ENCODE data around the gene NDUFS7.

NDUFS7 gene

GRCh38 chr19:1401138-1401888 lies 17.6 kb downstream of the NDUFS7 start, which contains the start of gene GAMT:
Gene GAMT (minus strand): TSS chr19:1401542. CDS start chr19:1401476, 66 bp downstream.
- DNase-seq (ENCODE audit: low spot score): no peak

- DNase-seq (ENCODE audit: low spot score): no peak
Observed at GRCh38 chr19:1401889-1402217, 18.1 kb downstream of the NDUFS7 start.

GRCh38 chr19:1402411-1403070 lies 18.8 kb downstream of the NDUFS7 start:
- no peak for DNase-seq (ENCODE audit: low spot score)

GRCh38 chr19:1406774-1407527 lies 23.2 kb downstream of the NDUFS7 start:
- DNase-seq (ENCODE audit: low spot score): peak; percentile 96

GRCh38 chr19:1407528-1408299 lies 24.0 kb downstream of the NDUFS7 start, which contains the start of gene DAZAP1:
Gene DAZAP1 (plus strand): TSS chr19:1407586. CDS start chr19:1407774, 188 bp downstream.
- no peak for DNase-seq (ENCODE audit: low spot score)

- DNase-seq (ENCODE audit: low spot score): no peak
Observed at GRCh38 chr19:1408300-1409203, 24.8 kb downstream of the NDUFS7 start.

GRCh38 chr19:1409204-1410005 lies 25.7 kb downstream of the NDUFS7 start:
- no peak for DNase-seq (ENCODE audit: low spot score)

GRCh38 chr19:1410136-1410786 lies 26.6 kb downstream of the NDUFS7 start:
- no peak for DNase-seq (ENCODE audit: low spot score)

- DNase-seq (ENCODE audit: low spot score): no peak
Observed at GRCh38 chr19:1410789-1411188, 27.1 kb downstream of the NDUFS7 start.

GRCh38 chr19:1411255-1412191 lies 27.8 kb downstream of the NDUFS7 start:
- peak; percentile 82 for DNase-seq (ENCODE audit: low spot score)

GRCh38 chr19:1412323-1412923 lies 28.7 kb downstream of the NDUFS7 start:
- no peak for DNase-seq (ENCODE audit: low spot score)

GRCh38 chr19:1412995-1413800 lies 29.5 kb downstream of the NDUFS7 start:
- DNase-seq (ENCODE audit: low spot score): no peak

- no peak for DNase-seq (ENCODE audit: low spot score)
Observed at GRCh38 chr19:1416014-1416841, 32.5 kb downstream of the NDUFS7 start.

- no peak for DNase-seq (ENCODE audit: low spot score)
Observed at GRCh38 chr19:1417145-1417544, 33.4 kb downstream of the NDUFS7 start.

- DNase-seq (ENCODE audit: low spot score): no peak
Observed at GRCh38 chr19:1417681-1418495, 34.2 kb downstream of the NDUFS7 start.

GRCh38 chr19:1418496-1418775 lies 34.7 kb downstream of the NDUFS7 start:
- no peak for DNase-seq (ENCODE audit: low spot score)
